ENCODE measurements around the gene NRF1. TPM values are rescaled to one million over a fixed set of nuclear protein-coding genes. Genes with fewer than 3 reads are reported as not detected.

NRF1 gene
- total RNA-seq, 1 experiment from 2014 or later, result 18.4 TPM

DNA sequence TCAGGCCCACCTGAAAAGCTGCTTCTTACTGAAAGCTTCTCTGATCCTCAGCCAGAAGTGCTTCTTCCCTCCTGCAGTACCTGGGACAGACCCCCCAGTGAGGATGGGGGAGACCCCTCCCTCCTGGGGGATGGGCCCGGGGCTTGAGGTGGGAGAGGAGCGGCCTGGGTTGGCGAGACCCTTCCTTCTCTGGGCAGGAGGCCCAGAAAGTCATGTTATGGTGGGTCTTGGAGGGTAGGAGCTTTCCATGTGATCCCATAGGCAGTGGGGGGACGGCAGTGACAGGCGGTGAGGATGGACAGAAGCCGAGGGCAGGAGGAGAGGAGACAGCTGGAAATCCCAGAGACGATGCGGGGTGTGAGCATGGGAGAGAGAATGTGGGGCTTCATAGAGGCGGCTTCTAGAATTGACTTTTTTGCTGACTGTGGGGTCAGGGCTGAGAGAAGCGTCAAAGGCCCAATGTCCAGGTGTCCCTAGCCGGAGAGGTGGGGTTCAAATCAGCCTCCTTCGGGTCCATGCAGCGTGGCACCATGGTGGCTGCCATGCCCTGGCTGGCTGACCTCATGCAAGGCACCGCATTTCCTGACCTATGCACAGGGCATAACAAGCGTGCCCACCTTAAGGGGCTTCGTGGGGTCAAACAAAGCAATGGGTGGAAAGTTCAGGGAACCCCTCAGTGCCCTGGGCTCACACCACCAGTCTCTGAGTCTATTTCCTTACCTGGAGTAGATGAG is 187.3 kb downstream of the NRF1 start:
- POLR2A ChIA-PET, result no interaction called here
- no peak for DNase-seq (ENCODE audit: unreplicated experiment)
- Mint-ChIP-seq H3K27me3 (ENCODE audit: insufficient read depth, unreplicated experiment) (no peaks in the 10 kb centered on the region), H3K4me3 (ENCODE audit: unreplicated experiment) (no peak overlapping the region), H3K9me3 (ENCODE audit: unreplicated experiment) (no peaks in the 10 kb centered on the region), H3K36me3 (ENCODE audit: insufficient read depth, unreplicated experiment) (peaks cover 6% of the 10 kb centered on the region), H3K4me1 (ENCODE audit: insufficient read depth, unreplicated experiment) (peaks cover 5% of the 10 kb centered on the region), H3K27ac (ENCODE audit: low read depth, unreplicated experiment) (no peak overlapping the region)
- TF ChIP-seq, protein P1, sequence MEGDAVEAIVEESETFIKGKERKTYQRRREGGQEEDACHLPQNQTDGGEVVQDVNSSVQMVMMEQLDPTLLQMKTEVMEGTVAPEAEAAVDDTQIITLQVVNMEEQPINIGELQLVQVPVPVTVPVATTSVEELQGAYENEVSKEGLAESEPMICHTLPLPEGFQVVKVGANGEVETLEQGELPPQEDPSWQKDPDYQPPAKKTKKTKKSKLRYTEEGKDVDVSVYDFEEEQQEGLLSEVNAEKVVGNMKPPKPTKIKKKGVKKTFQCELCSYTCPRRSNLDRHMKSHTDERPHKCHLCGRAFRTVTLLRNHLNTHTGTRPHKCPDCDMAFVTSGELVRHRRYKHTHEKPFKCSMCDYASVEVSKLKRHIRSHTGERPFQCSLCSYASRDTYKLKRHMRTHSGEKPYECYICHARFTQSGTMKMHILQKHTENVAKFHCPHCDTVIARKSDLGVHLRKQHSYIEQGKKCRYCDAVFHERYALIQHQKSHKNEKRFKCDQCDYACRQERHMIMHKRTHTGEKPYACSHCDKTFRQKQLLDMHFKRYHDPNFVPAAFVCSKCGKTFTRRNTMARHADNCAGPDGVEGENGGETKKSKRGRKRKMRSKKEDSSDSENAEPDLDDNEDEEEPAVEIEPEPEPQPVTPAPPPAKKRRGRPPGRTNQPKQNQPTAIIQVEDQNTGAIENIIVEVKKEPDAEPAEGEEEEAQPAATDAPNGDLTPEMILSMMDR (IDR thresholded peaks at IDR 0.05; ENCODE audit: unreplicated experiment), result no peak
- intact Hi-C loops (cut with micrococcal nuclease), result no loop called here
- CTCF ChIA-PET, result interaction anchor here (0.8 kb wide), 1 partner anchor 550 kb away, joined by 6 read pairs; no protein-coding TSS in a partner anchor
- BruUV-seq (replicated peaks), result no TSS peak

DNA sequence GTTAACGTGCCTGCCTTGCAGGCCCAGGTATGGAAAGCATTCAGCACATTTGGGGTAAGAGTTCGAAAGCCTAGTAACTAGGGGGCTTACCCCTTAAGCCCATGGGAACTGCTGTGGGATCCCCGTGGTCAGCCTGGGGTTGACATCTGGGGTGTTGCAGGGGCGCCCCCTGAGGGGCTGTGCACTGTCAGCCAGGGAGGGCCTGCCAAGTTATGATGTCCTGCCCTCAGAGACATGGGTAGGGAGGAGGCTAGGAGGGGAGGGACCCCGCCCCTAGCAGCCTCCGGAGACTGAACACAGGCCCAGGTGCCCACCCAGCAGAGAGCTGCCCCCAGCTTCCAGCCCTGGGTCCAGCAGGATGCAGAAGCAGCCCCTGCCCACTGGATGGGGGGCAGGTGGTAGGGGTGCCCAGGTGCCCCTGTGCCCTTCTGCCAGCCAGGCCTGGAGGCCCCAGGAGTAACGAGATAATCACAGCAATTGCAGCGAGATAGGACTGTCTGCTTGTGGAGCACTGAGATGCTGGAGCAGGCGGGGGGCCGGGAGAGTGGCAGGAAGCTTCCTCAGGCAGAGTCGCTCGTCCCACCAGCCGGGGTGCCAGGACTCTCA is 187.9 kb downstream of the NRF1 start:
- no peak for DNase-seq (ENCODE audit: unreplicated experiment)
- peaks cover 6% of the 10 kb centered on the region for H3K36me3 Mint-ChIP-seq (ENCODE audit: insufficient read depth, unreplicated experiment)
- CTCF ChIA-PET, result no interaction called here
- no peaks in the 10 kb centered on the region for H3K9me3 Mint-ChIP-seq (ENCODE audit: unreplicated experiment)
- H3K4me3 Mint-ChIP-seq (ENCODE audit: unreplicated experiment), result no peak overlapping the region
- no TSS peak for BruUV-seq (replicated peaks)
- H3K27ac Mint-ChIP-seq (ENCODE audit: low read depth, unreplicated experiment), result no peak overlapping the region
- intact Hi-C loops (cut with micrococcal nuclease), result no loop called here
- no peaks in the 10 kb centered on the region for H3K27me3 Mint-ChIP-seq (ENCODE audit: insufficient read depth, unreplicated experiment)
- TF ChIP-seq, protein P1 (IDR thresholded peaks at IDR 0.05; ENCODE audit: unreplicated experiment), result no peak
- POLR2A ChIA-PET, result no interaction called here
- peaks cover 5% of the 10 kb centered on the region for H3K4me1 Mint-ChIP-seq (ENCODE audit: insufficient read depth, unreplicated experiment)

DNA sequence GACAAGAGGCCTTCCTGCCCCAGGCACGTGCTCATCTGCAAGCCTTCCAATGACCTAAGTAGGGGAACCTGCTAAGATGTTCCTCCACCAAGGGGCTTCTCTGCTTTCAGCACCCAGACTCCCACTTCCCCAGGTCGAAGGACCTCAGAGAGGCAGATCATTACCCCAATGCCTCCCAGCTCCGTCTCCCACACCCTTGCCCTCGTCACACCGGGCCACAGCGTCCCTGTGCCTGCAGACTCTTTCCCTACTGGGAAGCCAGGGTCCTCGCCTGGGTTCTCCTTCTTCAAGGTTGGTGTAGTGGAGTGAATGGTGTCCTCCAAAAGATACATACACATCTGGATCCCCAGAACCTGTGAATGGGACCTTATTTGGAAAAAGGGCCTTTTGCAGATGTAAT is 189.4 kb downstream of the NRF1 start:
- Mint-ChIP-seq H3K4me1 (ENCODE audit: insufficient read depth, unreplicated experiment) (peaks cover 5% of the 10 kb centered on the region), H3K4me3 (ENCODE audit: unreplicated experiment) (no peak overlapping the region), H3K27ac (ENCODE audit: low read depth, unreplicated experiment) (no peak overlapping the region), H3K9me3 (ENCODE audit: unreplicated experiment) (no peaks in the 10 kb centered on the region), H3K36me3 (ENCODE audit: insufficient read depth, unreplicated experiment) (peaks cover 5% of the 10 kb centered on the region), H3K27me3 (ENCODE audit: insufficient read depth, unreplicated experiment) (no peaks in the 10 kb centered on the region)
- no peak for DNase-seq (ENCODE audit: unreplicated experiment)
- intact Hi-C loops (cut with micrococcal nuclease), result no loop called here
- no TSS peak for BruUV-seq (replicated peaks)
- TF ChIP-seq, protein P1 (IDR thresholded peaks at IDR 0.05; ENCODE audit: unreplicated experiment), result no peak
- POLR2A ChIA-PET, result no interaction called here
- CTCF ChIA-PET, result interaction anchor here (0.8 kb wide), 1 partner anchor 12 kb away, joined by 3 read pairs; no protein-coding TSS in a partner anchor

DNA sequence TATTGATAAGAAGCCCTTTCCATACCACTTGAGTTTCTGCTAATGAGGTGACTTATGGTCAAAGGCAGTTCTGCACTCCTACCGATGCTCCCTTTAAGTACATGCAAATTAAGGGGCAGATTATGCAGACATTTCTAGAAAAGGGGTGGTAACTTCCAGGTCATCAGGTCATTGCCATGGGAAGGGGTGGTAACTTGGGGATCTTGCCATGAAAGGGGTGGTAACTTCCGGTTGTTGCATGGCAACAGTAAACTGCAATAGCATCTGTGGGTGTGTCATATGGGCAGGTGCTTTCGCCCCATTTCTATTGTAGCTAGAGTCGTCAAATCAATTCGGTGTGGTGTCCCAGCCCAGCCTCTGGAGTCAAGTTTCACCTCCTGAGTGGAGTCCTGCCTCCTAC is 190.4 kb downstream of the NRF1 start:
- H3K27me3 Mint-ChIP-seq (ENCODE audit: insufficient read depth, unreplicated experiment), result no peaks in the 10 kb centered on the region
- TF ChIP-seq, protein P1 (IDR thresholded peaks at IDR 0.05; ENCODE audit: unreplicated experiment), result no peak
- no TSS peak for BruUV-seq (replicated peaks)
- H3K4me3 Mint-ChIP-seq (ENCODE audit: unreplicated experiment), result no peak overlapping the region
- no peaks in the 10 kb centered on the region for H3K9me3 Mint-ChIP-seq (ENCODE audit: unreplicated experiment)
- DNase-seq (ENCODE audit: unreplicated experiment), result no peak
- no peaks in the 10 kb centered on the region for H3K36me3 Mint-ChIP-seq (ENCODE audit: insufficient read depth, unreplicated experiment)
- ChIA-PET CTCF (interaction anchor here (0.6 kb wide), 1 partner anchor 10 kb away, joined by 3 read pairs; no protein-coding TSS in a partner anchor), POLR2A (no interaction called here)
- peaks cover 5% of the 10 kb centered on the region for H3K4me1 Mint-ChIP-seq (ENCODE audit: insufficient read depth, unreplicated experiment)
- intact Hi-C loops (cut with micrococcal nuclease), result no loop called here
- no peak overlapping the region for H3K27ac Mint-ChIP-seq (ENCODE audit: low read depth, unreplicated experiment)
